Activated CD4-positive, alpha-beta memory T cell treated with anti-CD3 and anti-CD28 coated beads for 36 hours (primary cell): ENCODE data around the gene PDSS1. TPM values are rescaled to one million over a fixed set of nuclear protein-coding genes. Genes with fewer than 3 reads are reported as not detected.
A peak's percentile ranks its signal among the peaks of the same experiment; 100 is the strongest.
"Not testable (repeated sequence)": the region's sequence is repeated elsewhere in the genome, so short reads cannot be mapped to it uniquely, and the experiment has no call there.

Experiments used
- CTCF ChIA-PET: fragments of 350-600 bp; sonication (Branson Sonifier 250); formaldehyde crosslinking; loops from one replicate; lab custom pipeline; 2021; ENCODE audit warnings: antibody characterized with exemption, inconsistent platforms; lab: Charles Lee
- POLR2A ChIA-PET: fragments of 350-600 bp; sonication (Branson Sonifier 250); formaldehyde crosslinking; loops from one replicate; lab custom pipeline; 2021; ENCODE audit warnings: antibody characterized with exemption; lab: Charles Lee
- DNase-seq: peaks from one replicate; pipeline ENCODE4 v3.0.0-alpha.2; 2020
- H3K27ac Mint-ChIP-seq: one replicate; pipeline ENCODE4 v1.8.0; 2021; ENCODE audit warnings: mixed read lengths
- H3K27me3 Mint-ChIP-seq: one replicate; pipeline ENCODE4 v1.8.0; 2021; ENCODE audit warnings: mixed read lengths
- H3K36me3 Mint-ChIP-seq: one replicate; pipeline ENCODE4 v1.8.0; 2021; ENCODE audit warnings: mixed read lengths
- H3K4me1 Mint-ChIP-seq: one replicate; pipeline ENCODE4 v1.8.0; 2021; ENCODE audit warnings: low read depth, mixed read lengths
- H3K4me3 Mint-ChIP-seq: one replicate; pipeline ENCODE4 v1.8.0; 2021; ENCODE audit warnings: mild to moderate bottlenecking, mixed read lengths
- H3K9me3 Mint-ChIP-seq: one replicate; pipeline ENCODE4 v1.8.0; 2021; ENCODE audit warnings: mixed read lengths
- intact Hi-C: fragments of 100-400 bp; cut with micrococcal nuclease; formaldehyde crosslinking; loops from one replicate; pipeline ENCODE4 v1.15.1; 2023
- total RNA-seq, 2 experiments: library from RNA; stranded (reverse); gene quantifications; one replicate each; pipeline ENCODE4 v1.2.3, GENCODE V29; 2021

The PDSS1 gene
- total RNA-seq, 2 experiments from 2014 or later, result 12.9 to 15.4 TPM

GRCh38 chr10:26682931-26683330 lies 14.6 kb upstream of the PDSS1 start:
- H3K36me3 Mint-ChIP-seq, result no peaks in the 10 kb centered on the region
- POLR2A ChIA-PET, result no interaction called here
- no peaks in the 10 kb centered on the region for H3K9me3 Mint-ChIP-seq
- no peak overlapping the region for H3K4me3 Mint-ChIP-seq
- CTCF ChIA-PET, result interaction anchor here (1.2 kb wide), 1 partner anchor 198 kb away, joined by 4 read pairs; no protein-coding TSS in a partner anchor
- peaks cover 19% of the 10 kb centered on the region for H3K4me1 Mint-ChIP-seq
- intact Hi-C loops, result loop anchor here (1.0 to 5.0 kb wide), 2 partner anchors 199 to 346 kb away; no protein-coding TSS in a partner anchor
- no peak for DNase-seq
- H3K27ac Mint-ChIP-seq, result peak overlapping the region; percentile 57
- peaks cover 4% of the 10 kb centered on the region for H3K27me3 Mint-ChIP-seq

- H3K36me3 Mint-ChIP-seq, H3K27ac Mint-ChIP-seq, H3K27me3 Mint-ChIP-seq, DNase-seq, POLR2A ChIA-PET, H3K9me3 Mint-ChIP-seq, H3K4me3 Mint-ChIP-seq: not testable (repeated sequence)
- intact Hi-C loops, result loop anchor here (5.0 kb wide), 1 partner anchor 347 kb away; no protein-coding TSS in a partner anchor
- H3K4me1 Mint-ChIP-seq, result peaks cover 25% of the 10 kb centered on the region
- CTCF ChIA-PET, result interaction anchor here (0.6 to 1.7 kb wide), 5 partner anchors 42 to 351 kb away, joined by 3 to 10 read pairs (median 3); no protein-coding TSS in a partner anchor
Measured at GRCh38 chr10:26684667-26685264, 12.7 kb upstream of the PDSS1 start.

GRCh38 chr10:26685441-26685840 lies 12.1 kb upstream of the PDSS1 start:
- H3K27ac Mint-ChIP-seq, result no peak overlapping the region
- H3K9me3 Mint-ChIP-seq, result no peaks in the 10 kb centered on the region
- peaks cover 4% of the 10 kb centered on the region for H3K27me3 Mint-ChIP-seq
- no peak overlapping the region for H3K4me3 Mint-ChIP-seq
- POLR2A ChIA-PET, result no interaction called here
- no peaks in the 10 kb centered on the region for H3K36me3 Mint-ChIP-seq
- intact Hi-C loops, result no loop called here
- CTCF ChIA-PET, result interaction anchor here (0.6 to 1.7 kb wide), 8 partner anchors 41 to 414 kb away, joined by 3 to 10 read pairs (median 3); no protein-coding TSS in a partner anchor
- DNase-seq, result no peak
- peaks cover 25% of the 10 kb centered on the region for H3K4me1 Mint-ChIP-seq

- no peak for DNase-seq
- intact Hi-C loops, result no loop called here
Measured at GRCh38 chr10:26689399-26689798, 8.1 kb upstream of the PDSS1 start.

GRCh38 chr10:26690731-26691475 lies 6.6 kb upstream of the PDSS1 start:
- ChIA-PET CTCF (no interaction called here), POLR2A (no interaction called here)
- DNase-seq, result no peak
- peaks cover 3% of the 10 kb centered on the region for H3K27me3 Mint-ChIP-seq
- no peaks in the 10 kb centered on the region for H3K36me3 Mint-ChIP-seq
- no peak overlapping the region for H3K27ac Mint-ChIP-seq
- intact Hi-C loops, result no loop called here
- H3K4me3 Mint-ChIP-seq, result no peak overlapping the region
- H3K4me1 Mint-ChIP-seq, result peaks cover 6% of the 10 kb centered on the region
- H3K9me3 Mint-ChIP-seq, result no peaks in the 10 kb centered on the region

More at GRCh38 chr10:26689399-26689798, 8.1 kb upstream of the PDSS1 start:
- no peak overlapping the region for H3K27ac Mint-ChIP-seq
- H3K4me3 Mint-ChIP-seq, result no peak overlapping the region
- peaks cover 10% of the 10 kb centered on the region for H3K4me1 Mint-ChIP-seq
- H3K36me3 Mint-ChIP-seq, result no peaks in the 10 kb centered on the region
- CTCF ChIA-PET, result no interaction called here
- peaks cover 4% of the 10 kb centered on the region for H3K27me3 Mint-ChIP-seq
- no peaks in the 10 kb centered on the region for H3K9me3 Mint-ChIP-seq
- POLR2A ChIA-PET, result no interaction called here

GRCh38 chr10:26694536-26694935 lies 3.0 kb upstream of the PDSS1 start:
- H3K27me3 Mint-ChIP-seq, H3K36me3 Mint-ChIP-seq, H3K9me3 Mint-ChIP-seq, intact Hi-C loops, H3K4me3 Mint-ChIP-seq, CTCF ChIA-PET, H3K27ac Mint-ChIP-seq, DNase-seq, POLR2A ChIA-PET: not testable (repeated sequence)
- H3K4me1 Mint-ChIP-seq, result peaks cover 13% of the 10 kb centered on the region

GRCh38 chr10:26696786-26697162 lies 727 bp upstream of the PDSS1 start:
- ChIA-PET POLR2A (interaction anchor here (0.7 to 1.5 kb wide), 4 partner anchors 39 to 164 kb away, joined by 3 to 4 read pairs (median 4); partner anchors contain the start of gene ABI1), CTCF (interaction anchor here (1.4 to 1.5 kb wide), 2 partner anchors 29 to 165 kb away, joined by 3 to 4 read pairs; partner anchors contain the start of gene ABI1)
- intact Hi-C loops, result loop anchor here (1.0 to 5.0 kb wide), 6 partner anchors 40 to 546 kb away; partner anchors contain the start of genes ACBD5, MASTL and YME1L1
- peaks cover 17% of the 10 kb centered on the region for H3K36me3 Mint-ChIP-seq
- no peaks in the 10 kb centered on the region for H3K27me3 Mint-ChIP-seq
- H3K9me3 Mint-ChIP-seq, result no peaks in the 10 kb centered on the region
- peak overlapping the region; percentile 99 for H3K4me3 Mint-ChIP-seq
- peaks cover 21% of the 10 kb centered on the region for H3K4me1 Mint-ChIP-seq
- peak overlapping the region; percentile 92 for H3K27ac Mint-ChIP-seq
- DNase-seq, result no peak

- H3K4me3 Mint-ChIP-seq, result peak overlapping the region; percentile 99
- POLR2A ChIA-PET, result interaction anchor here (1.2 kb wide), 1 partner anchor 84 kb away, joined by 4 read pairs; no protein-coding TSS in a partner anchor
Measured at GRCh38 chr10:26697922-26698608, 564 bp downstream of the PDSS1 start.

GRCh38 chr10:26698909-26699308 lies 1.4 kb downstream of the PDSS1 start:
- intact Hi-C loops, result loop anchor here (5.0 kb wide), 3 partner anchors 252 to 543 kb away; partner anchors contain the start of gene ACBD5
- DNase-seq, result no peak
- no peaks in the 10 kb centered on the region for H3K27me3 Mint-ChIP-seq
- POLR2A ChIA-PET, result no interaction called here
- CTCF ChIA-PET, result no interaction called here
- H3K27ac Mint-ChIP-seq, result peak overlapping the region; percentile 28
- peak overlapping the region; percentile 99 for H3K4me3 Mint-ChIP-seq
- peaks cover 25% of the 10 kb centered on the region for H3K4me1 Mint-ChIP-seq
- H3K9me3 Mint-ChIP-seq, result no peaks in the 10 kb centered on the region
- H3K36me3 Mint-ChIP-seq, result peaks cover 27% of the 10 kb centered on the region

More at GRCh38 chr10:26697922-26698608, 564 bp downstream of the PDSS1 start:
- no peak for DNase-seq
- intact Hi-C loops, result loop anchor here (1.0 to 5.0 kb wide), 6 partner anchors 39 to 544 kb away; partner anchors contain the start of genes ACBD5, MASTL and YME1L1
- no peaks in the 10 kb centered on the region for H3K27me3 Mint-ChIP-seq
- H3K4me1 Mint-ChIP-seq, result peaks cover 25% of the 10 kb centered on the region
- H3K27ac Mint-ChIP-seq, result peak overlapping the region; percentile 81
- peaks cover 25% of the 10 kb centered on the region for H3K36me3 Mint-ChIP-seq
- CTCF ChIA-PET, result interaction anchor here (1.0 to 1.5 kb wide), 3 partner anchors 28 to 363 kb away, joined by 3 to 5 read pairs (median 4); partner anchors contain the start of gene ABI1
- no peaks in the 10 kb centered on the region for H3K9me3 Mint-ChIP-seq

GRCh38 chr10:26699631-26700030 lies 2.1 kb downstream of the PDSS1 start:
- no peaks in the 10 kb centered on the region for H3K9me3 Mint-ChIP-seq
- peaks cover 32% of the 10 kb centered on the region for H3K36me3 Mint-ChIP-seq
- peaks cover 25% of the 10 kb centered on the region for H3K4me1 Mint-ChIP-seq
- ChIA-PET CTCF (no interaction called here), POLR2A (no interaction called here)
- no peak overlapping the region for H3K27ac Mint-ChIP-seq
- H3K27me3 Mint-ChIP-seq, result no peaks in the 10 kb centered on the region
- DNase-seq, result no peak
- intact Hi-C loops, result loop anchor here (5.0 kb wide), 3 partner anchors 252 to 543 kb away; partner anchors contain the start of gene ACBD5
- H3K4me3 Mint-ChIP-seq, result no peak overlapping the region

GRCh38 chr10:26700884-26701630 lies 3.6 kb downstream of the PDSS1 start:
- Mint-ChIP-seq H3K4me1 (peaks cover 25% of the 10 kb centered on the region), H3K9me3 (no peaks in the 10 kb centered on the region), H3K27ac (no peak overlapping the region), H3K4me3 (no peak overlapping the region), H3K27me3 (no peaks in the 10 kb centered on the region), H3K36me3 (peaks cover 37% of the 10 kb centered on the region)
- intact Hi-C loops, result no loop called here
- DNase-seq, result no peak
- CTCF ChIA-PET, result interaction anchor here (0.6 kb wide), 1 partner anchor 25 kb away, joined by 3 read pairs; no protein-coding TSS in a partner anchor
- POLR2A ChIA-PET, result no interaction called here
